ENCODE data around the gene CUL9.

DNA sequence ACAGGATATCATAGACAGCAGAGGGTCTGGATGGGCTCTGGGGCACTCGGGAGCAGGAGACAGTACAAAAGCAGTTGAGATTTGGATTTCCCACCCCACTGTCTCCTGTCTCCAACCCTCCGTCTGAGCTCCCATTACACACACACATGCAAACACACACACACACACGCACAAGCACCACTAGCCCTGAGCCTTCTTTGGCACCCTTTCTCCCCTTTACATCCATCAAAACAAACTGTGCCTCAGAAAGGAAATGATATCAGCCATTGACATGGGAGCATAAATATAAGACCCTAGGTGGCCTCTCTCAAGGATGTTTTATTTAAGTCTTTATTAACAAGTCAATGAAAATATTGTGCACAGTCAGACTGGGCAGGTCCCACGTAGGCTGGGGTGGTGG, 78.8 kb downstream of the CUL9 start:
- no peak for TF ChIP-seq POLR2A (IDR thresholded peaks at IDR 0.05)
- TF ChIP-seq, protein P1, sequence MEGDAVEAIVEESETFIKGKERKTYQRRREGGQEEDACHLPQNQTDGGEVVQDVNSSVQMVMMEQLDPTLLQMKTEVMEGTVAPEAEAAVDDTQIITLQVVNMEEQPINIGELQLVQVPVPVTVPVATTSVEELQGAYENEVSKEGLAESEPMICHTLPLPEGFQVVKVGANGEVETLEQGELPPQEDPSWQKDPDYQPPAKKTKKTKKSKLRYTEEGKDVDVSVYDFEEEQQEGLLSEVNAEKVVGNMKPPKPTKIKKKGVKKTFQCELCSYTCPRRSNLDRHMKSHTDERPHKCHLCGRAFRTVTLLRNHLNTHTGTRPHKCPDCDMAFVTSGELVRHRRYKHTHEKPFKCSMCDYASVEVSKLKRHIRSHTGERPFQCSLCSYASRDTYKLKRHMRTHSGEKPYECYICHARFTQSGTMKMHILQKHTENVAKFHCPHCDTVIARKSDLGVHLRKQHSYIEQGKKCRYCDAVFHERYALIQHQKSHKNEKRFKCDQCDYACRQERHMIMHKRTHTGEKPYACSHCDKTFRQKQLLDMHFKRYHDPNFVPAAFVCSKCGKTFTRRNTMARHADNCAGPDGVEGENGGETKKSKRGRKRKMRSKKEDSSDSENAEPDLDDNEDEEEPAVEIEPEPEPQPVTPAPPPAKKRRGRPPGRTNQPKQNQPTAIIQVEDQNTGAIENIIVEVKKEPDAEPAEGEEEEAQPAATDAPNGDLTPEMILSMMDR (IDR thresholded peaks at IDR 0.05), result no peak
